ENCODE measurements around the gene RCE1.

DNA sequence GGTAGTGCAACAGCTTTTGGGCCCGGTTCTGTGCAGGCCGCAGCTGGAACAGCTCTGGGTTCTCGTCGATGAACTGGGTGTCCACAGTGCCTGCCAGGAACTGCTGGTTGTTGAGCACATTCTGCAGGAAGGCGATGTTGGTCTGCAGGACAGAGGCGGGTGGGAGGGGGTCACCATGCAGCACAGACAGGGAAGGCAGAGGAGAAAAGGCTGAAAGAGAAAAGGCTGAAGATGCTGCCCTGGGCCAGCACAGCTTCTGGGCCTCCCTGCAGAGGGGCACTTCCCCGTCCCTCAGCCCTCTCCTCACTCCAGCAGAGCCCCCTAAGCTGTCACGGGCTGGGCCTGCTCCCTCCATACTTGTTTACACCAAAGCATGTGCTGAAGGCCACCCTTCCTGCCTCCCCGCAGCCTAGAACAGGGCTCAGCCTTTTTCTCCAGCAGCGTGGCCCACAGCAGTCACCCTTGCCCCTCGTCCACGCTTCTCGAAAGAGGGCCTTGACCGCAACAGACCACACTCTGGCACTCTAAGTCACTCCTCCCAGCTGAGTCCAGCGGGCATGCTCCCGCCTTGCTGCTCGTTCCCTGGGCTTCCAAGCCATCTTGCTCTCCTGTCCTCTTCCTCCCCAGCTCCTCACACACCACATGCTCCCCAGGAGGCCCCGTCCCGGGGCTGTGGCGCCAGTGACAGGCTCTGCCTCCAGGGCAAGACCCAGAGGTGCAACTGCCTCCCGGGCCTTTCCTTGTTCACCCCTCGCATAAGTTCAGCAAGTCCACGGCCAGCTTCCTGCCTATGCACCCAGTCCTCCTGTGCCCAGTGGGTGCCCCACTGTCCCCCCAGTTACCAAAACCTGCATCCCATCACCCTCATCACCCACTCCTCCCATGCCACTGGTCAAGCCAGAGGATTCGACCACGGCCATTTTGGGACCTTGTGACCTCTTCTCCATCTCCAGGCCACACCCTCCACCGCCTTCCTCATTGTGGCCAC lies 10.3 kb downstream of the RCE1 start:
- TF ChIP-seq, protein P1, sequence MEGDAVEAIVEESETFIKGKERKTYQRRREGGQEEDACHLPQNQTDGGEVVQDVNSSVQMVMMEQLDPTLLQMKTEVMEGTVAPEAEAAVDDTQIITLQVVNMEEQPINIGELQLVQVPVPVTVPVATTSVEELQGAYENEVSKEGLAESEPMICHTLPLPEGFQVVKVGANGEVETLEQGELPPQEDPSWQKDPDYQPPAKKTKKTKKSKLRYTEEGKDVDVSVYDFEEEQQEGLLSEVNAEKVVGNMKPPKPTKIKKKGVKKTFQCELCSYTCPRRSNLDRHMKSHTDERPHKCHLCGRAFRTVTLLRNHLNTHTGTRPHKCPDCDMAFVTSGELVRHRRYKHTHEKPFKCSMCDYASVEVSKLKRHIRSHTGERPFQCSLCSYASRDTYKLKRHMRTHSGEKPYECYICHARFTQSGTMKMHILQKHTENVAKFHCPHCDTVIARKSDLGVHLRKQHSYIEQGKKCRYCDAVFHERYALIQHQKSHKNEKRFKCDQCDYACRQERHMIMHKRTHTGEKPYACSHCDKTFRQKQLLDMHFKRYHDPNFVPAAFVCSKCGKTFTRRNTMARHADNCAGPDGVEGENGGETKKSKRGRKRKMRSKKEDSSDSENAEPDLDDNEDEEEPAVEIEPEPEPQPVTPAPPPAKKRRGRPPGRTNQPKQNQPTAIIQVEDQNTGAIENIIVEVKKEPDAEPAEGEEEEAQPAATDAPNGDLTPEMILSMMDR (IDR thresholded peaks at IDR 0.05), result no peak
- TF ChIP-seq, protein P2, sequence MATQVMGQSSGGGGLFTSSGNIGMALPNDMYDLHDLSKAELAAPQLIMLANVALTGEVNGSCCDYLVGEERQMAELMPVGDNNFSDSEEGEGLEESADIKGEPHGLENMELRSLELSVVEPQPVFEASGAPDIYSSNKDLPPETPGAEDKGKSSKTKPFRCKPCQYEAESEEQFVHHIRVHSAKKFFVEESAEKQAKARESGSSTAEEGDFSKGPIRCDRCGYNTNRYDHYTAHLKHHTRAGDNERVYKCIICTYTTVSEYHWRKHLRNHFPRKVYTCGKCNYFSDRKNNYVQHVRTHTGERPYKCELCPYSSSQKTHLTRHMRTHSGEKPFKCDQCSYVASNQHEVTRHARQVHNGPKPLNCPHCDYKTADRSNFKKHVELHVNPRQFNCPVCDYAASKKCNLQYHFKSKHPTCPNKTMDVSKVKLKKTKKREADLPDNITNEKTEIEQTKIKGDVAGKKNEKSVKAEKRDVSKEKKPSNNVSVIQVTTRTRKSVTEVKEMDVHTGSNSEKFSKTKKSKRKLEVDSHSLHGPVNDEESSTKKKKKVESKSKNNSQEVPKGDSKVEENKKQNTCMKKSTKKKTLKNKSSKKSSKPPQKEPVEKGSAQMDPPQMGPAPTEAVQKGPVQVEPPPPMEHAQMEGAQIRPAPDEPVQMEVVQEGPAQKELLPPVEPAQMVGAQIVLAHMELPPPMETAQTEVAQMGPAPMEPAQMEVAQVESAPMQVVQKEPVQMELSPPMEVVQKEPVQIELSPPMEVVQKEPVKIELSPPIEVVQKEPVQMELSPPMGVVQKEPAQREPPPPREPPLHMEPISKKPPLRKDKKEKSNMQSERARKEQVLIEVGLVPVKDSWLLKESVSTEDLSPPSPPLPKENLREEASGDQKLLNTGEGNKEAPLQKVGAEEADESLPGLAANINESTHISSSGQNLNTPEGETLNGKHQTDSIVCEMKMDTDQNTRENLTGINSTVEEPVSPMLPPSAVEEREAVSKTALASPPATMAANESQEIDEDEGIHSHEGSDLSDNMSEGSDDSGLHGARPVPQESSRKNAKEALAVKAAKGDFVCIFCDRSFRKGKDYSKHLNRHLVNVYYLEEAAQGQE (IDR thresholded peaks at IDR 0.05; ENCODE audit: insufficient read depth in 1 of 2, low read depth in 2 of 2, low read length in 1 of 2), result no peak

Measured in Panc1 (cell line).